SK-N-SH (cell line): ENCODE results near the gene PRIMPOL. TPM values are rescaled to one million over a fixed set of nuclear protein-coding genes. Genes with fewer than 3 reads are reported as not detected.

Source experiments
- CTCF ChIA-PET: fragments of 300-600, 350-600 bp; formaldehyde crosslinking; extraction: SDS; loops from one replicate; lab custom pipeline; 2021; lab: Yijun Ruan, JAX
- POLR2A ChIA-PET: fragments of 350-600 bp; sonication (Branson Sonifier 250); formaldehyde crosslinking; extraction: SDS; loops from one replicate; lab custom pipeline; 2020; ENCODE audit warnings: antibody characterized with exemption, inconsistent platforms; lab: Yijun Ruan, JAX
- DNase-seq: peaks from one replicate; pipeline ENCODE4 v3.0.0; 2012
- H2AFZ ChIP-seq: fragments of 200-600 bp; sonication (generic); 2 replicates; pipeline ENCODE4 v1.8.1; 2016; ENCODE audit warnings: antibody characterized with exemption, mild to moderate bottlenecking, low read depth
- H3F3A ChIP-seq: fragments of 200-600 bp; sonication (generic); replicated peaks from 2 replicates; pipeline ENCODE3; 2016; ENCODE audit warnings: antibody characterized with exemption, mild to moderate bottlenecking; ENCODE audit not compliant: insufficient read depth
- H3K27ac ChIP-seq, 2 experiments: fragments of 200-500 bp in 1 of 2; fragments of 200-600 bp in 1 of 2; sonication (Bioruptor generic) in 1 of 2; sonication (generic), shearing (Covaris generic) in 1 of 2; 2 replicates each; pipeline versions ENCODE4 v1.5.1 to v1.6.1; 2014 to 2016; ENCODE audit warnings: low read depth in 2 of 2, inconsistent platforms in 1 of 2, low read length in 1 of 2, mild to moderate bottlenecking in 1 of 2, mixed read lengths in 1 of 2
- H3K27me3 ChIP-seq: fragments of 200-600 bp; sonication (generic), shearing (Covaris generic); 2 replicates; pipeline ENCODE4 v1.6.1; 2016; ENCODE audit warnings: mixed run types; ENCODE audit not compliant: insufficient read depth
- H3K36me3 ChIP-seq, 2 experiments: fragments of 200-500 bp in 1 of 2; fragments of 200-600 bp in 1 of 2; sonication (Bioruptor generic) in 1 of 2; sonication (generic) in 1 of 2; replicated peaks in 1 of 2; 2 replicates each; pipeline versions ENCODE3 to v1.5.1; 2014 to 2016; ENCODE audit warnings: low read length in 1 of 2, mild to moderate bottlenecking in 1 of 2; ENCODE audit not compliant: insufficient read depth in 2 of 2, control insufficient read depth in 1 of 2
- H3K4me1 ChIP-seq, 2 experiments: fragments of 200-500 bp in 1 of 2; fragments of 200-600 bp in 1 of 2; sonication (Bioruptor generic) in 1 of 2; sonication (generic), shearing (Covaris generic) in 1 of 2; 2 replicates each; pipeline versions ENCODE4 v1.5.1 to v1.6.1; 2014 to 2016; ENCODE audit warnings: low read depth in 1 of 2, low read length in 1 of 2, mixed run types in 1 of 2; ENCODE audit not compliant: insufficient read depth in 2 of 2, control insufficient read depth in 1 of 2
- H3K4me2 ChIP-seq: fragments of 200-600 bp; sonication (generic), shearing (Covaris generic); 2 replicates; pipeline ENCODE4 v1.6.1; 2017; ENCODE audit warnings: mixed run types
- H3K4me3 ChIP-seq, 2 experiments: fragments of 200-500 bp in 1 of 2; fragments of 200-600 bp in 1 of 2; sonication (Bioruptor generic) in 1 of 2; sonication (generic), shearing (Covaris generic) in 1 of 2; 2 replicates each; pipeline versions ENCODE4 v1.5.1 to v1.8.1; 2014 to 2016; ENCODE audit warnings: low read depth in 2 of 2, inconsistent platforms in 1 of 2, low read length in 1 of 2, mild to moderate bottlenecking in 1 of 2, mixed read lengths in 1 of 2, moderate library complexity in 1 of 2
- H3K79me2 ChIP-seq: fragments of 200-600 bp; sonication (generic); 2 replicates; pipeline ENCODE4 v1.8.1; 2017; ENCODE audit warnings: mild to moderate bottlenecking; ENCODE audit not compliant: insufficient read depth
- H3K9ac ChIP-seq: fragments of 200-600 bp; sonication (generic); 2 replicates; pipeline ENCODE4 v1.6.1; 2017; ENCODE audit warnings: mixed run types
- H3K9me2 ChIP-seq: fragments of 200-600 bp; sonication (generic); 2 replicates; pipeline ENCODE4 v1.6.1; 2017; ENCODE audit warnings: mixed run types
- H3K9me3 ChIP-seq: fragments of 200-600 bp; sonication (generic); 2 replicates; pipeline ENCODE4 v1.6.1; 2017; ENCODE audit warnings: mixed run types, mild to moderate bottlenecking, moderate library complexity
- H4K20me1 ChIP-seq: fragments of 200-600 bp; sonication (generic); 2 replicates; pipeline ENCODE4 v1.6.1; 2017; ENCODE audit warnings: mild to moderate bottlenecking, mixed run types; ENCODE audit not compliant: insufficient read depth
- CHD2 ChIP-seq: fragments of 150-350 bp; IDR thresholded peaks from 2 replicates; pipeline ENCODE4 v1.6.1; 2018; ENCODE audit warnings: low read length; ENCODE audit not compliant: partially characterized antibody
- ELF1 ChIP-seq: IDR thresholded peaks from 2 replicates; pipeline ENCODE4 v1.4.0; 2012
- FOXM1 ChIP-seq: IDR thresholded peaks from 2 replicates; pipeline ENCODE4 v1.4.0; 2012; ENCODE audit warnings: low read depth, mild to moderate bottlenecking
- MXI1 ChIP-seq: IDR thresholded peaks from 2 replicates; pipeline ENCODE4 v1.6.1; 2012; ENCODE audit warnings: mild to moderate bottlenecking, low read depth, low read length, improper control_type of control experiment
- NFIC ChIP-seq: IDR thresholded peaks from 2 replicates; pipeline ENCODE4 v1.4.0; 2012; ENCODE audit warnings: borderline replicate concordance
- POLR2AphosphoS5 ChIP-seq: IDR thresholded peaks from 2 replicates; pipeline ENCODE4 v1.6.1; 2012; ENCODE audit warnings: low read depth, low read length
- RAD21 ChIP-seq: IDR thresholded peaks from 2 replicates; pipeline ENCODE4 v1.6.1; 2012; ENCODE audit warnings: mild to moderate bottlenecking, low read length
- RFX5 ChIP-seq: IDR thresholded peaks from 2 replicates; pipeline ENCODE4 v1.6.1; 2012; ENCODE audit warnings: mild to moderate bottlenecking, improper control_type of control experiment, low read length
- TEAD4 ChIP-seq: IDR thresholded peaks from 2 replicates; pipeline ENCODE4 v1.4.0; 2012; ENCODE audit warnings: mild to moderate bottlenecking, borderline replicate concordance; ENCODE audit not compliant: insufficient read depth
- WGBS: methylation state at CpG from one replicate; pipeline ENCODE4 v1.1.6; 2017; ENCODE audit warnings: low lambda C conversion rate; 5-methylcytosine and 5-hydroxymethylcytosine counted together
- polyA plus RNA-seq, 3 experiments: library from polyadenylated mRNA; depleted of rRNA; stranded (reverse); fragments of >200 nt; gene quantifications; 2 replicates each; pipeline ENCODE4 v1.2.3, GENCODE V29; 2012
- TF ChIP-seq, protein P1 (sequence below): IDR thresholded peaks from 2 replicates; pipeline ENCODE4 v1.4.0; 2012; ENCODE audit warnings: low read depth, borderline replicate concordance
- TF ChIP-seq, protein P2 (sequence below): fragments of 150-350 bp; IDR thresholded peaks from 2 replicates; pipeline ENCODE4 v1.6.1; 2017; ENCODE audit warnings: antibody characterized with exemption, low read length, low read depth, borderline replicate concordance

The PRIMPOL gene
- polyA plus RNA-seq, 1 of the 3 experiments (the other 2 are of a cell fraction) = 8.0 TPM

DNA sequence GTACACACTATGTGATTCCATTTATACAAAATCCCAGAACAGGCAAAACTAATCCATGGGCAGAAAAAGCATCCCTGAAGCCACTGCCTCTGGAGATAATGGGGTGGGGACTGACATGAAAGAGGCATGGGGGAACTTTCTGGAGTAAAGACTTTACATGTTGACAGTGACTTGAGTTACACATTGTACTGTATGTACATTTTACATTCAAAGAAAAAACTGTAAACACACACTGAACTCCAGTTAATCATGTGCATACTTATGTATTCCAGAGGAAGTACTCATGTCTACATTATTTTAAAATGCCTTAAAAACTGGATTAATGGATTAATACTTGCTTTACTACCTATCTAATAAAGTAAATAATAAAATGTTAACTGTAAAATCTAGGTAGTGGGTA is 62.8 kb downstream of the PRIMPOL start:
- H3K4me3 ChIP-seq = no peak overlapping the region
- peaks cover 7% of the 10 kb centered on the region; the same call in 1 of the 2 replicates for H3K79me2 ChIP-seq
- H3K36me3 ChIP-seq = peaks cover 20 to 60% of the 10 kb centered on the region in 2 experiments
- H3K4me2 ChIP-seq = no peak overlapping the region
- no peaks in the 10 kb centered on the region for H3K27me3 ChIP-seq
- no peaks in the 10 kb centered on the region for H4K20me1 ChIP-seq
- TF ChIP-seq RAD21 (no peak), CHD2 (no peak), ELF1 (no peak), FOXM1 (no peak), POLR2AphosphoS5 (no peak), TEAD4 (no peak)
- TF ChIP-seq, protein P1, sequence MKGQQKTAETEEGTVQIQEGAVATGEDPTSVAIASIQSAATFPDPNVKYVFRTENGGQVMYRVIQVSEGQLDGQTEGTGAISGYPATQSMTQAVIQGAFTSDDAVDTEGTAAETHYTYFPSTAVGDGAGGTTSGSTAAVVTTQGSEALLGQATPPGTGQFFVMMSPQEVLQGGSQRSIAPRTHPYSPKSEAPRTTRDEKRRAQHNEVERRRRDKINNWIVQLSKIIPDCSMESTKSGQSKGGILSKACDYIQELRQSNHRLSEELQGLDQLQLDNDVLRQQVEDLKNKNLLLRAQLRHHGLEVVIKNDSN = no peak
- no peaks in the 10 kb centered on the region for H3F3A ChIP-seq
- no peaks in the 10 kb centered on the region for H3K9me2 ChIP-seq
- H3K4me1 ChIP-seq = no peaks in the 10 kb centered on the region; a peak in 1 of 4 replicates
- no peak overlapping the region for H2AFZ ChIP-seq
- ChIA-PET POLR2A (no interaction called here), CTCF (no interaction called here)
- 0 out of 2 replicates have a peak, but pooled peaks cover 4% of the 10 kb centered on the region for H3K9me3 ChIP-seq
- no peak for DNase-seq
- H3K27ac ChIP-seq = no peak overlapping the region
- no peak overlapping the region for H3K9ac ChIP-seq

DNA sequence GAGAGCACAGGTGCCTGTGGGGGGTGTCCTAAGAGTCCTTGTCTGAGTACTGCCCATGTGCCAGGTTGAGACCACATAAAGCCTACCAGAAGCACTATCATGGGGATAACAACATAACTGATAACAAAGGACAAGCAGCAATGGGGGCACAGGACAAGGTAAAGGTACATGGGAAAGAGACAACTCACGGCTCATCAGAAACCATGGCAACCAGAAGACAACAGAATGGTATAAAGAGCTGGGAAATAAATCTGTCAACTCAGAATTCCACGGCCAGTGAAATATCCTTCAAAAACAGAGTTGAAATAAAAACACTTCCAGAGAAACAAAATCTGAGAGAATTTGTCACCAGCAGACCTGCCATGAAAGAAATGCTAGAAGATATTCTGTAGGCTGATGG is 64.3 kb downstream of the PRIMPOL start:
- no peak for DNase-seq
- Histone ChIP-seq H2AFZ (no peak overlapping the region), H4K20me1 (no peaks in the 10 kb centered on the region), H3K4me3 (no peak overlapping the region), H3K9ac (no peak overlapping the region), H3K4me2 (no peak overlapping the region), H3K27me3 (no peaks in the 10 kb centered on the region), H3K9me3 (no peaks in the 10 kb centered on the region), H3K36me3 (peaks cover 20 to 51% of the 10 kb centered on the region in 2 experiments), H3F3A (no peaks in the 10 kb centered on the region), H3K79me2 (peaks cover 7% of the 10 kb centered on the region; the same call in 1 of the 2 replicates), H3K4me1 (no peaks in the 10 kb centered on the region; a peak in 1 of 4 replicates), H3K9me2 (no peaks in the 10 kb centered on the region), H3K27ac (no peak overlapping the region)
- WGBS = 49% methylated on average over 2 of the region's 2 CpGs
- ChIA-PET CTCF (interaction anchor here (1.0 to 1.1 kb wide), 2 partner anchors 19 to 29 kb away, joined by 3 read pairs; partner anchors contain the start of gene CENPU), POLR2A (interaction anchor here (1.1 kb wide), 1 partner anchor 10 kb away, joined by 3 read pairs; no protein-coding TSS in a partner anchor)
- TF ChIP-seq MXI1 (no peak), RAD21 (no peak), NFIC (no peak), RFX5 (no peak), FOXM1 (no peak)
- TF ChIP-seq, protein P2, sequence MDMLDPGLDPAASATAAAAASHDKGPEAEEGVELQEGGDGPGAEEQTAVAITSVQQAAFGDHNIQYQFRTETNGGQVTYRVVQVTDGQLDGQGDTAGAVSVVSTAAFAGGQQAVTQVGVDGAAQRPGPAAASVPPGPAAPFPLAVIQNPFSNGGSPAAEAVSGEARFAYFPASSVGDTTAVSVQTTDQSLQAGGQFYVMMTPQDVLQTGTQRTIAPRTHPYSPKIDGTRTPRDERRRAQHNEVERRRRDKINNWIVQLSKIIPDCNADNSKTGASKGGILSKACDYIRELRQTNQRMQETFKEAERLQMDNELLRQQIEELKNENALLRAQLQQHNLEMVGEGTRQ = no peak
